Vein endothelial cell (primary cell): ENCODE results near the gene C16orf46. TPM values are rescaled to one million over a fixed set of nuclear protein-coding genes. Genes with fewer than 3 reads are reported as not detected.

ENCODE experiments used
- small RNA-seq: library from RNA; depleted of rRNA; stranded (forward); fragments of <200 nt; gene quantifications from one replicate; pipeline ENCODE3, GENCODE V24; 2012
- total RNA-seq: library from RNA; depleted of rRNA; stranded (reverse); fragments of >200 nt; gene quantifications from 2 replicates; pipeline ENCODE4 v1.2.3, GENCODE V29; 2012

The C16orf46 gene, protein sequence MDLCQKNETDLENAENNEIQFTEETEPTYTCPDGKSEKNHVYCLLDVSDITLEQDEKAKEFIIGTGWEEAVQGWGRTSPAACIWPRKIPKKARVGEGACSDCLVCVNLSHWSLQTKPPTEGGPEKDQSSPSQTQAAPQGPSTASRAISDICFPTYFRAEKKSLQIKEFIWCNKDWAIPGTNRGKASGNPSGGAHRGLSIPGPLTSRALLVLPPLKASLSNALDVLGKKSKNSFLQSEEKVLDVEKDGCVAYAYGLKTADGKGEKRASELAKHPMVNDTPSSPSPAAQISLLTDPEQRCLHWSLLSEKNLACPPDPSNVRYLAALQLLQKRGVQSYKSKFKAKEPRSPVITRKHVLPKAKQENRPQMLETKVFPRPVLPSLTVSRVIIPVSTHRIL
- 0.10 TPM in 1 of 2 replicates, not detected in the other for total RNA-seq

DNA sequence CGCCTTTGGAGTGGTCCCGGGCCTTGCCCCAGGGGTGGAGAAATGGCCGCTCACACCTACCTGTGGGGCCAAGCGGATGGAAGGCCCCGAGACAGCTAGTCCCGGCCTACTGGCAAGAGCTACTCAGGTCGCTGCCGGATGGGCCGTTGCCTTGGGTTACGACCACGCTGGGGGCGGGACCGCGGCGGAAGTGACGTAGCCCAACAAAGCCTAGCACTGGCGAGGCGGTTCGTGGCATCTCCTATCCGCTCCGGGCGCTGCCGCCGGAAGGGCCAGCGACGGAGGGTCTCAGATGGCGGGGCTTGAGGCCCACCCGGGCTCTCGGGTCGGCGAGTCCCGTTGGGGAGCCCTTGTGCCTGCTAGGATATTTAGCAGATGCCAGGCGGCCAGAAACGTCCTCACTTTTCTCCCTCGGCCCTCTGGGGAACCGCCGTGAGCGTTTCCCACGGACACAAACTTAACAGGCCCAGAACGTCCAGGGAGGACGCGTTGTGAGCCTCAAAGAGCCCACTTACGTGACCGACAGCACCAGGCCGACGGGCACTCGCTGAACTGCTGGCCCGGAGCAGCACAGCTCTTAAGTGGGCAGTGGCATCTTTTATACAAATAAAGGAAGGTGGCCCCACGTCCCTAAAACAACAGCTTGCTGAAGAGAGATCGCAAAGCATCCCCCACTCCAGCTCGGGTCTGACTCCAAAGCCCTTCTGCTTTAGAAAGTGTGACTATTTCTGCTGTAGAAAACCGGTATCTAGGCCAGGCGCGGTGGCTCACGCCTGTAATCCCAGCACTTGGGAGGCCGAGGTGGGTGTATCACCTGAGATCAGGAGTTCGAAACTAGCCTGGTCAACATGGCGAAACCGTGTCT is at the start of gene C16orf46:
TSS of gene C16orf46 (minus strand) at position 163 of the 865 bp plus-strand sequence. CDS start 13,283 bp downstream, outside the sequence.

DNA sequence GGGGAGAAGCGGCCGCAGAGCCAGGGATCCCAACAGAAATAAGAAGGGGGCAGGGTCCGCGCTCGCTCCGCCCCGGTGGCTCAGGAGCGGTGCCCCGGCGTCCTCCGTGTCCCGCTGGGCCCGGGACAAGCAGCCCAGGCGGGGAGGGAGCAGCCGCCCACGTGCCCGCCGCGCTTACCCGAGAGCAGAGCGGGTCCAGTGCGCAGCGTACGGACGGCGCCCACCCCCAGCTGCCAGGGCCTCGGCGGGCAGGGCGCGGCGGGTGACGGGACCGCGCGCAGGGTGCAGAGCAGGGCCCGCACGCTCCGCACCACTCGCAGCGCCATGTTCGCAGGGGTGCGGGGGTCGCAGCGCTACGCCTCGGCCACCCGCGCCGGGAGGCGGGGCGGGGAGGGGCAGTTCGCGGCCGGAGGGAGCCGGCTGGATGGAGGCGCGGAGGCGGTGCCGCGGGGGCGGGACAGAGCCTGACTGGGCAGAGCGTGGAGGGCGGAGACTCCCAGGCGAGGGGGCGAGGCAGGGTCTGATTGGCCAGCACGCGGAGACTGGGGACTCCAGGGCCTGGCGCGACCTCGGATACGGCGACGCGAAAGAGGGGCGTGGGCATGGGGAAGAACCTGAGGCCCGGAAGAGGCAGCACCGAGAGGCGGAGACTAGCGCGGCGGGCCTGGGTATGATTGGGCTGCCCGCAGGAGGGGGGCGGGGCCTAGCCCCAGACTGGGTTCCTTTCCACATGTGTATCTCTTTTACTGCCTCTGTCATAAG is 19.1 kb upstream of the C16orf46 start, which contains the start of gene GCSH:
TSS of gene GCSH (minus strand) at position 443 of the 762 bp plus-strand sequence. CDS start at position 326, 117 bp downstream.

DNA sequence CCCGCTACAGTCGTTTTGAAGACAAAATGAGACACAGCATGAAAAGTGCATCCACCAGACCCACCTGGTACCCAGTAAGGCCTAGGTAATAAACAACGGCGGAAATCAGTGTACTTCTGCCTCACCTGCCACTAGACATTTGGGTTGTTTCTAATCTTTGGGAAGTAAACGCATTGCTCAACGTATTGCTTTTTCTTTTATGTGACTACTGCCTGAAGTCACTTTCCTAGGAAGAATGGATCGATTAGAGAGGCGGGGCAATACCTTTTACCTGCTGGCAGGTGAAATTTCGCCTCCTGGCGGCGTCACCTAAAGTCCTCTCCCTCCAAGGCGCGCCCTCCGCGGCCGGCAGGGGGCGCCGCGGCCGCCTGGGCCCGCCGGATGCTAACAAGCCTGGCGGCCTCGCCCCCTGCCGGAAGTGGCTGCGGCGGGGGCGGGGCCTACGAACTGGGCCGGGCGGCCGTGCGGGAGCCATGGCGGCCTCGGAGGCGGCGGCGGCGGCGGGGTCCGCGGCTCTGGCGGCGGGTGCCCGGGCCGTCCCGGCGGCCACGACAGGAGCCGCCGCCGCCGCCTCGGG is 41.6 kb downstream of the C16orf46 start, which contains the start of gene ATMIN:
TSS of gene ATMIN (plus strand) at position 445 of the 577 bp plus-strand sequence. CDS start at position 474, 29 bp downstream.

Small RNAs within 50 kb of the gene (small RNA-seq; reads per million reads assigned to genes)
- gene AC092718.3 (not detected), gene RNU6-1191P (not detected)

Other genes with a start within 250 kb of the C16orf46 start
- 31.7 and 47.5 TPM in 2 replicates for gene CMC2, start 70.4 kb downstream of the C16orf46 start, total RNA-seq
- 34.0 and 56.6 TPM in 2 replicates for gene CENPN, start 70.0 kb downstream of the C16orf46 start, total RNA-seq
- 34.6 and 46.1 TPM in 2 replicates for gene ATMIN, start 41.4 kb downstream of the C16orf46 start, total RNA-seq
- 7.2 and 16.2 TPM in 2 replicates for gene GCSH, start 19.2 kb upstream of the C16orf46 start, total RNA-seq
- gene BCO1, start 161.5 kb upstream of the C16orf46 start, total RNA-seq: 0.19 TPM in 1 of 2 replicates, not detected in the other
- 12.4 and 15.4 TPM in 2 replicates for gene GAN, start 237.7 kb upstream of the C16orf46 start, total RNA-seq